Left lung (tissue), 10 donors: ENCODE measurements around the gene PROSER2. TPM values are rescaled to one million over a fixed set of nuclear protein-coding genes. Genes with fewer than 3 reads are reported as not detected.

Source experiments
- ATAC-seq: fragments of 200-7000 bp; cut with Tn5 transposase; one replicate; pipeline ENCODE4 v1.9.1; 2020; ENCODE audit warnings: moderate library complexity
- DNase-seq, 4 donors: peaks; one replicate each; pipeline ENCODE4 v3.0.0-alpha.2; 2013 to 2020
- H3K27ac ChIP-seq, 2 donors: fragments of 200-600 bp; sonication (generic) in 1 of 2; one replicate each; pipeline versions ENCODE4 v1.5.0 to v1.8.0; 2020 to 2021
- H3K27me3 ChIP-seq, 2 donors: fragments of 200-600 bp; sonication (generic) in 1 of 2; one replicate each; pipeline versions ENCODE4 v1.5.0 to v1.8.0; 2020 to 2021
- H3K36me3 ChIP-seq, 2 donors: fragments of 200-600 bp; sonication (generic) in 1 of 2; one replicate each; pipeline versions ENCODE4 v1.5.0 to v1.8.0; 2020 to 2021
- H3K4me1 ChIP-seq, 2 donors: fragments of 200-600 bp; one replicate each; pipeline ENCODE4 v1.8.0; 2021
- H3K4me3 ChIP-seq, 2 donors: fragments of 200-600 bp; sonication (generic) in 1 of 2; one replicate each; pipeline versions ENCODE4 v1.5.0 to v1.8.0; 2020 to 2021; ENCODE audit warnings: mild to moderate bottlenecking in 1 of 2
- H3K9me3 ChIP-seq, 2 donors: fragments of 200-600 bp; sonication (generic) in 1 of 2; one replicate each; pipeline versions ENCODE4 v1.5.0 to v1.8.0; 2020 to 2021
- intact Hi-C, 2 donors: fragments of 100-400 bp; cut with DNase I; formaldehyde crosslinking; loops; one replicate each; pipeline versions ENCODE4 v1.11.2 to v1.14.2; 2022
- polyA plus RNA-seq, 6 donors: library from polyadenylated mRNA; unstranded; fragments of 120-200 nt; gene quantifications; one replicate each; pipeline ENCODE4 v1.2.1, GENCODE V29; 2013; ENCODE audit not compliant: insufficient read length in 6 of 6
- total RNA-seq, 2 donors: library from RNA; stranded (reverse); fragmentation: NEBNext Ultra II Directional; extraction: Animal tissue kit (Norgen Biotek cat#: 25700); gene quantifications; one replicate each; pipeline ENCODE4 v1.2.1, GENCODE V29; 2021
- TF ChIP-seq, protein P1 (sequence below), 2 donors: fragments of 200-600 bp; sonication (generic) in 1 of 2; IDR thresholded peaks; one replicate each; pipeline versions ENCODE4 v1.5.0 to v1.8.0; 2021; ENCODE audit warnings: antibody characterized with exemption in 2 of 2
- donor health status: DM: no; HTN: yes; CAD: no.
- donor health status: DM: no; HTN: no; CAD: no.

PROSER2 gene
- total and polyA plus RNA-seq, 8 donors = 2.0 to 14.8 (median 3.1) TPM

DNA sequence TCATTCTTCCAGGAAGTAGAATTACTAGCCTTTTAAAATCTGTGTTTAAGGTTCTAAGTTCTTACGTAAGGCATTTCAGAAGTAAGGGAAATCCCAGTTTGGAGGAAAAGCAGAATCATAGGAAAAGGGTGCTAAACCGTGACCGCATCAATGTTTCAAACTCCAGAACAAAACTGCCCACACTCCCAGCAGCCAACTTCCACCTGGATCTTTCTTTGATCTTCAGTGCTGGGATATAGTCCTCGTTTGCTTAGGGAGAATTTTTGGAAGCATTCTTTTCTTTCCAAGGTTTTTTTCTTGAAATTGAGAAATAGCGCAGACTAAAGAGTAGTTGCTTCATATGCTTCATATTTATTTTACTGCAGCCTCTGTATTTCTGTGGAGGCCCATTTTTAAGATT lies 8.9 kb downstream of the PROSER2 start:
- DNase-seq (no peak), ATAC-seq (peak; percentile 47)
- TF ChIP-seq, protein P1, sequence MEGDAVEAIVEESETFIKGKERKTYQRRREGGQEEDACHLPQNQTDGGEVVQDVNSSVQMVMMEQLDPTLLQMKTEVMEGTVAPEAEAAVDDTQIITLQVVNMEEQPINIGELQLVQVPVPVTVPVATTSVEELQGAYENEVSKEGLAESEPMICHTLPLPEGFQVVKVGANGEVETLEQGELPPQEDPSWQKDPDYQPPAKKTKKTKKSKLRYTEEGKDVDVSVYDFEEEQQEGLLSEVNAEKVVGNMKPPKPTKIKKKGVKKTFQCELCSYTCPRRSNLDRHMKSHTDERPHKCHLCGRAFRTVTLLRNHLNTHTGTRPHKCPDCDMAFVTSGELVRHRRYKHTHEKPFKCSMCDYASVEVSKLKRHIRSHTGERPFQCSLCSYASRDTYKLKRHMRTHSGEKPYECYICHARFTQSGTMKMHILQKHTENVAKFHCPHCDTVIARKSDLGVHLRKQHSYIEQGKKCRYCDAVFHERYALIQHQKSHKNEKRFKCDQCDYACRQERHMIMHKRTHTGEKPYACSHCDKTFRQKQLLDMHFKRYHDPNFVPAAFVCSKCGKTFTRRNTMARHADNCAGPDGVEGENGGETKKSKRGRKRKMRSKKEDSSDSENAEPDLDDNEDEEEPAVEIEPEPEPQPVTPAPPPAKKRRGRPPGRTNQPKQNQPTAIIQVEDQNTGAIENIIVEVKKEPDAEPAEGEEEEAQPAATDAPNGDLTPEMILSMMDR (IDR thresholded peaks at IDR 0.05) = no peak
- H3K9me3 ChIP-seq = no peaks in the 10 kb centered on the region
- intact Hi-C loops = no loop called here
- peak overlapping the region; percentile 34 to 75 for H3K27ac ChIP-seq
- no peaks in the 10 kb centered on the region for H3K27me3 ChIP-seq
- H3K36me3 ChIP-seq = no peaks in the 10 kb centered on the region
- no peak overlapping the region for H3K4me3 ChIP-seq
- no peaks in the 10 kb centered on the region for H3K4me1 ChIP-seq

DNA sequence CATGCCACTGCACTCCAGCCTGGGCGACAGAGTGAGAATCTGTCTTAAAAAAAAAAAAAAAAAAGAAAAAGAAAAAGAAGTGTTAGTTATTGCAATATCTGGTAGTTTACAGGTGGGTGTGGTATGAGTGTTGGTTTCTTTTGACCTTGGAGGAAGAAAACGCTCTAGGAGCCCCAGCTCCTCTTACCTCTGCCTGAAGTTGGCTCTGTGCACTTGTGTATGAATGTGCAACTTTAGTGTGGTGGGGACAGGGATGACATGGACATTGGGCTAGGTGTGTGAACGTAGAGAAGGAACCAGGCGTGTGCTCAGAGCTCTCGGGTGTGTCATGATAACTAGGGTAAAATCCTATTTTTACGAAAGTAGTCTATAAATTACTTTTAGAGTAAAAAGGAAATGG lies 11.9 kb downstream of the PROSER2 start:
- no peak overlapping the region for H3K4me3 ChIP-seq
- H3K4me1 ChIP-seq = no peaks in the 10 kb centered on the region
- no peak for ATAC-seq
- H3K9me3 ChIP-seq = no peaks in the 10 kb centered on the region
- intact Hi-C loops = no loop called here
- H3K27ac ChIP-seq = no peak overlapping the region
- TF ChIP-seq, protein P1 (IDR thresholded peaks at IDR 0.05) = no peak
- H3K27me3 ChIP-seq = no peaks in the 10 kb centered on the region
- no peak for DNase-seq
- H3K36me3 ChIP-seq = no peaks in the 10 kb centered on the region

DNA sequence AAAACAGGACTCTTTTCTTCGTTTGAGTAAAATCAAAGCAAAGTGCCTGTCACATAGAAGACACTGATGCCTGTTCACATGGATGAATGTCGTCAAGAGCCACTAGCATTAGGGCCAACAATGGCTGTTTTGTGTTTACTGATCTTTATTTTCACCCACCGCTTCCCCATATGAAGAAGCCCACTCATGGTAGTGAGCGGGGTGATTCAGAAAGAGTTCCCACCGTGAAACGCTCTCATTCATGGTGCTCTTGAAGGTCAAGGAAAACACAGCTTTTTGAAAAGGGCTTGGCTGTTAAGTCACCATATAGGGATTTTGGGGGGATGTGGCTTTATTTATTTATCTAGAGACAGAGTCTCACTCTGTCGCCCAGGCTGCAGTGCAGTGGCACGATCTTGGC lies 12.5 kb downstream of the PROSER2 start:
- Histone ChIP-seq H3K4me1 (no peaks in the 10 kb centered on the region), H3K9me3 (no peaks in the 10 kb centered on the region), H3K36me3 (no peaks in the 10 kb centered on the region), H3K4me3 (no peak overlapping the region), H3K27me3 (no peaks in the 10 kb centered on the region), H3K27ac (no peak overlapping the region)
- DNase-seq (no peak), ATAC-seq (no peak)
- intact Hi-C loops = no loop called here
- TF ChIP-seq, protein P1 (IDR thresholded peaks at IDR 0.05) = no peak

DNA sequence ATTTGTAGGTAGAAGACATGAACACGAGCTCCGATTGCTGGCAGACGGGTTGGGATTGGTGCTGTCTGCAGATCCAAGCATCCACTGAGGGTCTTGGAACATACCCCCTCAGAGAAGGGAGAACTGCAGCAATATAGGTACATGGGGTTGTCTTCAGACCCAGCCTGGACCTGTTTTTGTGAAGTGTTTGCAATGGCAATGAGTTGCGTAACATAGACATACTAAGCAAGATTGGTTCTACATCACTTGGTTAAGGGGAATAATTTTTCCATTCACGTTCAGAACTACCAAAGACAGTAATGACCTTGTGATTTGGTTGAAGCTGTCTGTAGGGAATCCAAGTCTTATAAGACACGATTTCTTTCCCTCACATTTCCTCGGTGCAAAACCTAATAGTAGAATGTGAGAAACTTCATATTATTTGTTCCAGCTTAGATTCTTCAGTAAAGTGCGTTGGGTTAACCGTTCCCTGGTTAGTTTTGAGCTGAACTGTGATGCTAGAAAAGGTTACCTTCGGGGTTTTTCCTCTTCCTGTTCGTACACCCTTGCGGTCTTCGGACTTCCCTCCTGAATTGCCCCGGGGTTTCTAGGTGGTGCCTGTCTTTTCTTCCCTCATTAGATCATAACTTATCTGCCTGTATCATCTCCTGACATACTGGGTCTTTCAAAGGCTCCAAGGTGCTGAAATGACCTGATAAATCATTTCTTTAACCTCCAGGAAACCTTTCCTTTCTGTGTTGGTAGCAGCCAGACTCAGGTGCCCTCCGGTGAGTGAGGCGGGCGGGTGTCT lies 14.4 kb downstream of the PROSER2 start:
- no peaks in the 10 kb centered on the region for H3K4me1 ChIP-seq

DNA sequence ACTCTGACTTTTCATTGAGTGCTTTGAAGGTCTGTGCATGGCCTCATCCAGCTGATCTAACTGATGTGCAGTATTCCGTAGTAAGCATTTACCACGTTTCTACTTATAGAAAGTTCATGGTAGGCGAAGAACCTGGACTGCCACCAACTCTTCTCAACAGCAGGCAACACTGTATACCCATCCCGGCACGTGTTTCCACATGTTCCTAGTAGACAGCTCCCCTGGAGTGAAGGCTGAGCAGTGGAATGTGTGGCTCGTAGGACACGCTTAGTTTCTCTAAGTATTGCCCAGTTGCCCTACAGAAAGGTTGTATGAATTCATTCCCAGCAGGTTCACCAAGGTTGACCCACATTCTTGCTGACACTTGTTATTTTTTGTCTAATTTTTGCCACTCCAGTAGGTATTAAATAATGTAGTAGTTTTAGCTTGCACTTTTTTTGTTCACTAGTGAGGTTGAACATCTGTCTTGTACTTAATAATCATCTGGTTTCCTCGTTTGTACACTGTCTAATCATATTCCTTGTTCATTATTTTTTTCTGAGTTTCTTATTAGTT lies 15.2 kb downstream of the PROSER2 start:
- Histone ChIP-seq H3K4me1 (no peaks in the 10 kb centered on the region), H3K27me3 (no peaks in the 10 kb centered on the region), H3K27ac (no peak overlapping the region), H3K4me3 (no peak overlapping the region), H3K9me3 (no peaks in the 10 kb centered on the region), H3K36me3 (no peaks in the 10 kb centered on the region)
- no peak for ATAC-seq
- TF ChIP-seq, protein P1 (IDR thresholded peaks at IDR 0.05) = no peak
- intact Hi-C loops = no loop called here
- DNase-seq = no peak

More for the DNA sequence above, 14.4 kb downstream of the PROSER2 start:
- H3K27me3 ChIP-seq = no peaks in the 10 kb centered on the region
- H3K36me3 ChIP-seq = no peaks in the 10 kb centered on the region
- no peaks in the 10 kb centered on the region for H3K9me3 ChIP-seq
- DNase-seq (no peak), ATAC-seq (peak; percentile 80)
- H3K4me3 ChIP-seq = no peak overlapping the region
- no peak overlapping the region for H3K27ac ChIP-seq
- TF ChIP-seq, protein P1 (IDR thresholded peaks at IDR 0.05) = no peak
- intact Hi-C loops = no loop called here
